Renal cortical epithelial cell (primary cell): ENCODE results near the gene COQ6. TPM values are rescaled to one million over a fixed set of nuclear protein-coding genes. Genes with fewer than 3 reads are reported as not detected.
A peak's percentile ranks its signal among the peaks of the same experiment; 100 is the strongest.
"Not testable (repeated sequence)": the region's sequence is repeated elsewhere in the genome, so short reads cannot be mapped to it uniquely, and the experiment has no call there.

Experiments used
- DNase-seq: peaks from one replicate; pipeline ENCODE4 v3.0.0-alpha.2; 2011; ENCODE audit warnings: low read depth
- total RNA-seq: library from RNA; depleted of rRNA; stranded (reverse); fragments of >200 nt; gene quantifications from 2 replicates; pipeline ENCODE4 v1.2.3, GENCODE V29; 2014

Gene COQ6
- total RNA-seq, 1 donor from 2014 or later = 23.7 TPM

DNA sequence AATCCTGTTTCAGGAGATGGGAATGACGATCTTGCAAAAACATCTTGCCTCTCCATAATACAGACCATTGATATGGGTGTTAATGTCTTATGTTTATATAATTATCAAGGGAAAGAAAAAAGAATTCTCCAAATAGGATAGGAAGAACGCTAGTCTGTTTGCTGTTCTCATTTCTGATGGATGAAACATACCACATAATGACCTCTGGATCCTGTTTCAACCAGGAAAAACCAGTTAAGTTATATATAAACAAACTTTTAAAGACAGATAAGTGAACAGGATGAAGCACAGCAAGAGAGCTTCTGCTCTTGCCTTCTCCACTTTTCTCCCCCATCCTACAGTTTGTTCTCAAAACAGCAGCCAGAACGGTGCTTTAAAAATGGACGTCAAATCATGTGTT lies 27.8 kb downstream of the COQ6 start:
- peak; percentile 23 for DNase-seq

DNA sequence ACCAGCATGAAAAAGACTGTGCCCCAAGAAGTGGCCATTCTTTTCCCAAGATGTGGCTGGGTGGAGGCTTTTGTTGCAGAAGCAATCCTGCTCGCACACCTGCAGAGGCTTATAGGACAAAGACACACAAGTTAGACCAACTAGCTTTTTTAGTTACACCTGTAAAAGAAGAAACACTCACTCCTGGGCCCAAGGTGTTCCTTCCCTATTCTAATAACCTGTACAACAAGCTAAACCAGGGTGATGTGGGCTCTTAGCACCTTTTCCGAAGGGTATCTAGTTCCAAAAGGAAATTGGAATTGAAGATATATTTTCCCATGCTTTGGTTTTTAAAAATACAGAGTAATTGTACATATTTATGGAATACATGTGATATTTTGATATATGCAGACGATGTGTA lies 38.0 kb downstream of the COQ6 start:
- DNase-seq = no peak

DNA sequence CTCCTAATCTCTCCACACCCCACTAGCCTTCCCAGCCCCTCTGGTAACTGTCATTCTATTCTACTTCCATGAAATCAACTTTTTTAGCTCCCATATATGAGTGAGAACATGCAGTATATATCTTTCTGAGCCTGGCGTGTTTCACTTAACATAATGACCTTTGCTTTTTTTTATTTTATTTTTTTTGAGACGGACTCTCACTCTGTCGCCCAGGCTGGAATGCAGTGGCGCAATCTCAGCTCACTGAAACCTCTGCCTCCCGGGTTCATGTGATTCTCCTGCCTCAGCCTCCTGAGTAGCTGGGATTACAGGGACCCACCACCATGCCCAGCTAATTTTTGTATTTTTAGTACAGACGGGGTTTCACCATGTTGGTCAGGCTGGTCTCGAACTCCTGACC lies 38.6 kb downstream of the COQ6 start:
- DNase-seq = not testable (repeated sequence)

DNA sequence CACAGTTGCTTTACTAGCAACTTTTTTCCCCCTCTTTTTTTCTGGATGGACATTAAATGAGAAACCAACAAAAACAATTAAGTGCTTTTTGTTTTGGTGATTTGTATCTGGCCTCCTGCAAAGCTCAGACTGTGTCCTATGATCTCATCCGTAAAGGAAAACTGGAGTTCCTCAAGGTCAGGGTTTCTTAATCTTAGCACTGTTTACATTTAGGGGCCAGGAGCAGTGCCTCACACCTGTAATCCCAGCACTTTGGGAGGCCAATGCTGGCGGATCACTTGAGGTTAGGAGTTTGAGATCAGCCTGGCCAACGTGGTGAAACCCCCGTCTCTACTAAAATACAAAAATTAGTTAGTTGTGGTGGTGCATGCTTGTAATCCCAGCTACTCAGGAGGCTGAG lies 41.0 kb downstream of the COQ6 start:
- DNase-seq = no peak

DNA sequence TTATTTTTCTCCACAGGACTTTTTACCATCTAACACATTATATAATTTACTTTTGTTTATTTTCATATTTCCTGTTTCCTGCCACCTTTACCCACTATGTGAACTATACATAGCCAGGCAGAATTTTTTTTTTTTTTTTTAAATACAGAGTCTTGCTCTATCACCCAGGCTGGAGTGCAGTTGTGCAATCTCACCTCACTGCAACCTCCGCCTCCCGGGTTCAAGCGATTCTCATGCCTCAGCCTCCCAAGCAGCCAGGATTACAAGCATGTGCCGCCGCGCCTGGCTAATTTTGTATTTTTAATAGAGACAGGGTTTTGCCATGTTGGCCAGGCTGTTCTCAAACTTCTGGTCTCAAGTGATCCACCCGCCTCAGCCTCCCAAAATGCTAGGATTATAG lies 44.8 kb downstream of the COQ6 start:
- DNase-seq = not testable (repeated sequence)

DNA sequence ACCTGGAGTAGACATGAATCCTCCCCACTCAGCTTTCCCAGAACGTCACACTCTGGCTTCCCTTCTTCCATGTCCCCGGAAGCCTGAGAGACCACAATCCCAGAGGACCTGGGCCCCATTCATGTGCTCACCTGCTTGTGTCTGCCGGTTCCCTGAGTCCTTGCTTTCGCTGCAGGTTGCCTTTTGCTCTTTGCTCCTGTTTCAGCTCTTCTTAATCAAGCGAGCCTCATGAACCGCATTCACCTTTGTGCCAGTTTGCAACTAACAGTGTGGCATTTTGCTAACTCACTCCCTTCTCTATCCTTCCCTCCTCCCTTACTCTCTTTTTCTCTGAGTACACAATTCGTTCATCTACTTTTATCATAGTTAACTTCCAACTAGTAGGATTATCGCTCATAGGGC lies 45.9 kb downstream of the COQ6 start:
- peak; percentile 54 for DNase-seq

DNA sequence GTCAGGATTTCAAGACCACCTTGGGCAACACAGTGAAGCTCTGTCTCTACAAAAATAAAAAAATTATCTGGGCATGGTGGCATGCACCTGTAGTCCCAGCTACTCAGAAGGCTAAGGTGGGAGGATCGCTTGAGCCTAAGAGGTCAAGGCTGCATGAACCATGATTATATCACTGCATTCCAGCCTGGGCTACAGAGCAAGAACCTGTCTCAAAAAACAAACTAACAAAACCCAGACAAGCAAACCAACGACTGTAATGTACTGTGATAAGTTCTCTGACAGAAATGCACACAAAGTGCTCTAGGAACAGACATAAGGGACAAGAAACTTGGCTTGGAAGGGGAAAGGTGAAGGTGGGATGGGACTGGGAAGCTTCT lies 46.6 kb downstream of the COQ6 start:
- DNase-seq = no peak

DNA sequence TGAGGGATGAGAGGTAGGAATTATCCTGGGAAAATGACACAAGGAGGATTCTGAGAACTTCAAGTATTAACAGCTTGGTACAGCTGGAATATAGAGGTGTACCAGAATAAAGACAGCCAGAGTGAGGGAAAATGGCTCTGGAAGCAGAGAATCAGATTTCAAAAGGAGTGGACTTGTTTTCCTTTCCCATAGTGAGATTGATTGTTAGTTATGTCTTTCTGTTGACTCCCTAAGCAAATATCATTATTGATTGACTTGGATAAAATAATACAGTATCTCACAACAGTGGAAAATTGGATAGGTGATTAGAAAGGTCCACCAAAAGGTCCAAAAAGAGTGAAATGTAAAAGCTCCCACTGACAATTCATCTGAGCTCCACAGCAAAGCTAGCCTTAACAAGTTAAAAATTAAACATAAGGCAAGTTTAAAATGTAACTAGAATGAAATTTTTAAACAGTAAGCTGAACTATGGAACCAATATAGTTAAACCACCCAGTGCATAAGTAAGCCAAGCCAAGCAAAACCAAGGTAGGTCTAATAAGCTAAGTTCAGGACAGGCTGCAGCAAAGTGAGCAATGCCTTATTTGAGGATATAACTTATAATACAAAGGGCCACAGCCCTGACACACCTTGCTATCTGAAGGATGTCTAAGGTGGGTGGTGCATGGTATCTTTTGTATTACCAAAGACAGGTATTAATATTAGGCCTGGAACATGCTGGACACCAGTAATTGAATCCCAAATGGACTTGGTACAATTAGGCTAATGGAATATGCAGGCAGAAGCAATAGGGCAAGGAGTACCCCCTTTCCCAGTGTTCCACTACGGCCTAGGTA lies 47.2 kb downstream of the COQ6 start:
- DNase-seq = peak; percentile 79

DNA sequence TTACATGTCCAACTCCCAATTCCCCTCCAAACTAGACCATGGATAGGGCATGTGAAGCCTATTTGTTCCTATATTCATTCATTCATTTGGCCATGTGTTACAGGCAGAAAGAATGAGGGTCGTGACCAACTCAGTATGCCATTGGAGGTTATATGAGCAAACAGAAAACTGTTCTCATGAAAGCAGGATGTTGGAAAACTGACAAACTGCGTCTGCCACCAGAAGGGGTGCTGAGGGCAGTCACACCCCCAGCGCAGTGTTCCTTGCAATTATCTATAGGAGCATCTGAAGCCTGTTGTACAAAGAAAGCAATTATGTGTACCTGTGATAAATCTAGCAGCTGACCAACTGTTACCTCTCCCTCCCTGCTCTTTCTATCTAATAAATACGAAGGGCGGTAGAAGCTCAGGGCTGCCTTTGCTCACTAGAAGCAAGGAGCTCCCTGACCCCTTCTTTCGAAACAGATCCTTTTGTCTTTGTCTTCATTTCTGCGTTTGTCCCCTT lies 47.9 kb downstream of the COQ6 start:
- DNase-seq = no peak

DNA sequence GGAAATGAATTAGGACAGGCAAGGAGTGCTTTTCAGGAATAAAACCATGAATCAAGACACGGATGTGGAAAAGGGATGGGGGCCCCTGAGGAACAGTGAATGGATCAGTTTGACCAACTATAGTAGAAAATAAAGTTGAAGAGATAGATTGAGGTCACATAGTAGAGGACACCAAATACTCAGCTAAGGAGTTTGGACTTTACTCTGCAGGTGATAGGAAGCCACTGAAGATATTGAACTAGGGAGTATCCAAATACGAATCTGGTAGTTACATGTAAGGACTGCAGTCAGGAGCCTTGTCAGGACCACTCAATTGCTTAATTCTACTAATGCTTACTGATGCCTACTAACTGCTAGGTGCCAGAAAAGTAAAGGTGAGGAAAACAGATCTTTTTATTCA lies 48.6 kb downstream of the COQ6 start:
- no peak for DNase-seq

DNA sequence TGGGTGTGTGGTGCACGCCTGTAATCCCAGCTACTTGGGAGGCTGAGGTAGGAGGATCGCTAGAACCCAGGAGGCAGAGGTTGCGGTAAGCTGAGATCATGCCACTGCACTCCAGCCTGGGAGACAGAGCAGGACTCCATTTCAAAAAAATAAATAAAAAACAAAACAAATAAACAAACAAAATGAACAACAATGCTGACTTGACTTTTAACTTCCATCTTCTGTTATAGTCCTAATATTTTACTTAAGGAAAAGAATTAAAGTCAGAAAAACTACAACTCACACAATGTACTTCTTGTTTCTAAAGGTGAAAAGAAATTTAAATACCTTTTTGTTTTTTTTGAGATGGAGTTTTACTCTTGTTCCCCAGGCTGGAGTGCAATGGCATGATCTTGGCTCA lies 55.6 kb downstream of the COQ6 start:
- not testable (repeated sequence) for DNase-seq

DNA sequence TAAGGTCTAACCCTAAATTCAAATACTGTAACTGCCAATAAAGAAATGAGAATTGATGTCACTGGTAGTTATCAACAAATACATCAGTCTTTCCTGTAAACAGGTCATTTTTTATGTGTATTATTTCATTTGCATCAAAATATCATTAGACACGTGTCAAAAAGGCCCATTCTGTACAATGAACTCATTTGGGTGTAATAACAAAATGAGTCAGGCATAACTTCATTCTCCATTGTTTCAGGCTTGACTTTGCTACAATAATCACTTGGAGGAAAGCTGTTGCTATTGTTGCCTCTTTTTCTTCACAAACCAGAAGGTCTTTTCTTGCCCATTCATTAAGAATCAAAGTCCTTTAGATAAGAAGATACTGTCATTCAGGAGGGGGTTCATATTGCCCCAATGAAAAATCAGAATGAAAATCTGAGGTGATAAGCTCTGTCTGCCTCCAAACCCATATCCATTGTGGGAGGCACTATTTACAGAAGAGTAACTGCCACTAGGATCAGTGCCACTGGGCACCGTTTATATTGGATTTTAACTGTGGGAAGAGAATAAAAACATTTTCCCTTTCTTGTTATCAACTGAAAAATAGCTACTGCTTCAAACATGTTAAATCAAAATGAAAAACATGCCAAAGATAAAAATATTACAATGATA lies 58.9 kb downstream of the COQ6 start:
- DNase-seq = peak; percentile 47

Other genes starting within 250 kb of the COQ6 start
- gene PNMA1, start 235.9 kb upstream of the COQ6 start, total RNA-seq = 15.3 and 86.2 TPM in 2 replicates
- 7.6 and 13.4 TPM in 2 replicates for gene PTGR2, start 98.5 kb upstream of the COQ6 start, total RNA-seq
- gene ZNF410, start 63.4 kb upstream of the COQ6 start, total RNA-seq = 95.9 and 103 TPM in 2 replicates
- gene FAM161B, start 208 bp upstream of the COQ6 start, total RNA-seq = 2.3 and 7.5 TPM in 2 replicates
- 8.9 and 14.3 TPM in 2 replicates for gene ENTPD5, start 69.0 kb downstream of the COQ6 start, total RNA-seq
- gene BBOF1, start 69.0 kb downstream of the COQ6 start, total RNA-seq = 13.9 and 15.8 TPM in 2 replicates
- 15.8 and 28.0 TPM in 2 replicates for gene ALDH6A1, start 134.2 kb downstream of the COQ6 start, total RNA-seq
- gene LIN52, start 134.7 kb downstream of the COQ6 start, total RNA-seq = 5.1 and 6.8 TPM in 2 replicates